Measurements from ENCODE around the gene FEN1. TPM values are rescaled to one million over a fixed set of nuclear protein-coding genes. Genes with fewer than 3 reads are reported as not detected.

FEN1 gene
- polyA plus RNA-seq, 1 of the 3 experiments (the other 2 are of a cell fraction) = 35.9 TPM

DNA sequence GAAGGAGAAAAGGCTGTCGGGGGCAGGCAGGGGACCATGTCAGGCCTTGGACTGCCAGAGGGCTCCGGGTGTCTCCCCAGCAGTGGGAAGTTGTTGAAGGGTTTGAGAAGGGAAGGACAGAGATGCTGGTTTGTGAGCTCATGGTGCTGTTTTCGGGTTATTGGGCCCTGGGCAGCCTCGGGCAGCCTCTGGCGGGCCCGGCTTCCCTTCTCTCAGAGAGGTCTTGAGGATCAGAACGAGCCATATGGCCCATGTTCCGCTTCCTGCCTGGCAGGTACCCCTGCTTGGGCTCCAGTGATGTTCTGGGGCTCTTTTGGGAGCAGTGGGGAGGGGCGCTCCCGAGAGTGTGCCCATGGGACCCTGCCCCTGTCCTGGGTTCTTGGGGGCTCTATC lies 30.5 kb upstream of the FEN1 start (continued):
- TF ChIP-seq ZBTB33 (IDR thresholded peaks at IDR 0.05; ENCODE audit: borderline replicate concordance, low read depth) = no peak
- TF ChIP-seq FOXM1 (IDR thresholded peaks at IDR 0.05; ENCODE audit: low read depth) = no peak
- TF ChIP-seq FOSL2 (IDR thresholded peaks at IDR 0.05; ENCODE audit: borderline replicate concordance, low read depth) = no peak
- no peak for TF ChIP-seq FOXJ3 (CRISPR knock-in tag; IDR thresholded peaks at IDR 0.05)

DNA sequence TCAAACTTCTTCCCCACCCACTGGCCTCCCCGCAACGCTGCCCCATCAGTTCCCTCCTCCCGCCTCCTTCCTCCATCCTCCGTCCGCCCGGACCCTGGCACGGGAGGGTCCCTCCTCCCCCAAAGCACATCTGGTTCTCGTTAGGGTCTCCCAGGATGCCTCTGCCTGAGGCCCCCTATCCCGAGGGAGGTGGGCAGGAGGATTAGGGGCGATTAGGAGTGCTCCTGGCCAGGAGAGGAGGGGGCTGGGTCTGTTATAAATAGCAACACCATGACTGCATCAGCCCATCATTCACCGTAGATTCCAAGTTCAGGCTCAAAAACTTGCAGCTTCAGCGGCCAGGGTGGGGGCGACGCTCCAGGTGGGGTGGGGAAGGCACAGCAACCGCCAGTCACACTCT lies 29.9 kb upstream of the FEN1 start:
- Histone ChIP-seq H3F3A (replicated peaks; ENCODE audit: insufficient read depth) (no peaks in the 10 kb centered on the region), H2AFZ (ENCODE audit: low read depth) (no peak overlapping the region), H3K27ac (ENCODE audit: low read depth in 2 of 2, low read length in 1 of 2) (no peak overlapping the region), H3K4me1 (ENCODE audit: control insufficient read depth in 1 of 2, insufficient read depth in 2 of 2, low read depth in 1 of 2, low read length in 1 of 2) (peaks cover 0 to 20% of the 10 kb centered on the region in 2 experiments; a peak in 2 of 4 replicates), H3K9me3 (no peaks in the 10 kb centered on the region), H3K9me2 (no peaks in the 10 kb centered on the region), H3K4me2 (no peak overlapping the region), H3K36me3 (replicated peaks in 1 of 2; ENCODE audit: control insufficient read depth in 1 of 2, insufficient read depth in 2 of 2, low read length in 1 of 2) (no peaks in the 10 kb centered on the region), H3K79me2 (ENCODE audit: insufficient read depth) (no peaks in the 10 kb centered on the region), H3K27me3 (ENCODE audit: insufficient read depth) (no peaks in the 10 kb centered on the region), H4K20me1 (ENCODE audit: insufficient read depth) (no peaks in the 10 kb centered on the region), H3K9ac (no peak overlapping the region), H3K4me3 (ENCODE audit: low read depth in 2 of 2, low read length in 1 of 2) (no peak overlapping the region)
- TF ChIP-seq, protein P1, sequence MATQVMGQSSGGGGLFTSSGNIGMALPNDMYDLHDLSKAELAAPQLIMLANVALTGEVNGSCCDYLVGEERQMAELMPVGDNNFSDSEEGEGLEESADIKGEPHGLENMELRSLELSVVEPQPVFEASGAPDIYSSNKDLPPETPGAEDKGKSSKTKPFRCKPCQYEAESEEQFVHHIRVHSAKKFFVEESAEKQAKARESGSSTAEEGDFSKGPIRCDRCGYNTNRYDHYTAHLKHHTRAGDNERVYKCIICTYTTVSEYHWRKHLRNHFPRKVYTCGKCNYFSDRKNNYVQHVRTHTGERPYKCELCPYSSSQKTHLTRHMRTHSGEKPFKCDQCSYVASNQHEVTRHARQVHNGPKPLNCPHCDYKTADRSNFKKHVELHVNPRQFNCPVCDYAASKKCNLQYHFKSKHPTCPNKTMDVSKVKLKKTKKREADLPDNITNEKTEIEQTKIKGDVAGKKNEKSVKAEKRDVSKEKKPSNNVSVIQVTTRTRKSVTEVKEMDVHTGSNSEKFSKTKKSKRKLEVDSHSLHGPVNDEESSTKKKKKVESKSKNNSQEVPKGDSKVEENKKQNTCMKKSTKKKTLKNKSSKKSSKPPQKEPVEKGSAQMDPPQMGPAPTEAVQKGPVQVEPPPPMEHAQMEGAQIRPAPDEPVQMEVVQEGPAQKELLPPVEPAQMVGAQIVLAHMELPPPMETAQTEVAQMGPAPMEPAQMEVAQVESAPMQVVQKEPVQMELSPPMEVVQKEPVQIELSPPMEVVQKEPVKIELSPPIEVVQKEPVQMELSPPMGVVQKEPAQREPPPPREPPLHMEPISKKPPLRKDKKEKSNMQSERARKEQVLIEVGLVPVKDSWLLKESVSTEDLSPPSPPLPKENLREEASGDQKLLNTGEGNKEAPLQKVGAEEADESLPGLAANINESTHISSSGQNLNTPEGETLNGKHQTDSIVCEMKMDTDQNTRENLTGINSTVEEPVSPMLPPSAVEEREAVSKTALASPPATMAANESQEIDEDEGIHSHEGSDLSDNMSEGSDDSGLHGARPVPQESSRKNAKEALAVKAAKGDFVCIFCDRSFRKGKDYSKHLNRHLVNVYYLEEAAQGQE (IDR thresholded peaks at IDR 0.05; ENCODE audit: low read depth, low read length) = no peak
- TF ChIP-seq, protein P2, sequence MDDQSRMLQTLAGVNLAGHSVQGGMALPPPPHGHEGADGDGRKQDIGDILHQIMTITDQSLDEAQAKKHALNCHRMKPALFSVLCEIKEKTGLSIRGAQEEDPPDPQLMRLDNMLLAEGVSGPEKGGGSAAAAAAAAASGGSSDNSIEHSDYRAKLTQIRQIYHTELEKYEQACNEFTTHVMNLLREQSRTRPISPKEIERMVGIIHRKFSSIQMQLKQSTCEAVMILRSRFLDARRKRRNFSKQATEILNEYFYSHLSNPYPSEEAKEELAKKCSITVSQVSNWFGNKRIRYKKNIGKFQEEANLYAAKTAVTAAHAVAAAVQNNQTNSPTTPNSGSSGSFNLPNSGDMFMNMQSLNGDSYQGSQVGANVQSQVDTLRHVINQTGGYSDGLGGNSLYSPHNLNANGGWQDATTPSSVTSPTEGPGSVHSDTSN (IDR thresholded peaks at IDR 0.05) = no peak
- TF ChIP-seq YY1 (IDR thresholded peaks at IDR 0.05; ENCODE audit: low read depth) = no peak
- TF ChIP-seq FOSL2 (IDR thresholded peaks at IDR 0.05; ENCODE audit: borderline replicate concordance, low read depth) = no peak
- TF ChIP-seq NRF1 (IDR thresholded peaks at IDR 0.05; ENCODE audit: low read depth, low read length) = no peak
- no peak for TF ChIP-seq MEF2A (IDR thresholded peaks at IDR 0.05; ENCODE audit: borderline replicate concordance, low read depth)
- TF ChIP-seq CTCF (IDR thresholded peaks at IDR 0.05) = no peak
- TF ChIP-seq RCOR1 (IDR thresholded peaks at IDR 0.05; ENCODE audit: low read length) = no peak
- no peak for TF ChIP-seq ELF1 (IDR thresholded peaks at IDR 0.05)
- no peak for TF ChIP-seq CHD2 (IDR thresholded peaks at IDR 0.05; ENCODE audit: low read length, partially characterized antibody)
- no peak for TF ChIP-seq EZH2phosphoT487 (IDR thresholded peaks at IDR 0.05; ENCODE audit: borderline replicate concordance, low read depth)
- TF ChIP-seq, protein P3, sequence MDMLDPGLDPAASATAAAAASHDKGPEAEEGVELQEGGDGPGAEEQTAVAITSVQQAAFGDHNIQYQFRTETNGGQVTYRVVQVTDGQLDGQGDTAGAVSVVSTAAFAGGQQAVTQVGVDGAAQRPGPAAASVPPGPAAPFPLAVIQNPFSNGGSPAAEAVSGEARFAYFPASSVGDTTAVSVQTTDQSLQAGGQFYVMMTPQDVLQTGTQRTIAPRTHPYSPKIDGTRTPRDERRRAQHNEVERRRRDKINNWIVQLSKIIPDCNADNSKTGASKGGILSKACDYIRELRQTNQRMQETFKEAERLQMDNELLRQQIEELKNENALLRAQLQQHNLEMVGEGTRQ (IDR thresholded peaks at IDR 0.05; ENCODE audit: borderline replicate concordance, low read depth, low read length) = no peak
- no peak for TF ChIP-seq FOXM1 (IDR thresholded peaks at IDR 0.05; ENCODE audit: low read depth)
- TF ChIP-seq ZBTB33 (IDR thresholded peaks at IDR 0.05; ENCODE audit: borderline replicate concordance, low read depth) = no peak
- no peak for TF ChIP-seq POLR2AphosphoS5 (IDR thresholded peaks at IDR 0.05; ENCODE audit: low read depth, low read length)
- ChIA-PET CTCF (interaction anchor here (1.2 to 14.3 kb wide), 5 partner anchors 14 to 345 kb away, joined by 3 to 140 read pairs (median 6); no protein-coding TSS in a partner anchor), POLR2A (no interaction called here)
- 52% methylated on average over 15 of the region's 15 CpGs for WGBS (ENCODE audit: low lambda C conversion rate)
- DNase-seq = peak; percentile 79
